Epidermal melanocyte (primary cell): Measurements from ENCODE around the gene ATXN1.
"Not testable (repeated sequence)": the region's sequence is repeated elsewhere in the genome, so short reads cannot be mapped to it uniquely, and the experiment has no call there.

Source experiments
- DNase-seq: peaks from one replicate; pipeline ENCODE4 v3.0.0; 2011; ENCODE audit warnings: low spot score; ENCODE audit not compliant: insufficient read length

The ATXN1 gene

DNA sequence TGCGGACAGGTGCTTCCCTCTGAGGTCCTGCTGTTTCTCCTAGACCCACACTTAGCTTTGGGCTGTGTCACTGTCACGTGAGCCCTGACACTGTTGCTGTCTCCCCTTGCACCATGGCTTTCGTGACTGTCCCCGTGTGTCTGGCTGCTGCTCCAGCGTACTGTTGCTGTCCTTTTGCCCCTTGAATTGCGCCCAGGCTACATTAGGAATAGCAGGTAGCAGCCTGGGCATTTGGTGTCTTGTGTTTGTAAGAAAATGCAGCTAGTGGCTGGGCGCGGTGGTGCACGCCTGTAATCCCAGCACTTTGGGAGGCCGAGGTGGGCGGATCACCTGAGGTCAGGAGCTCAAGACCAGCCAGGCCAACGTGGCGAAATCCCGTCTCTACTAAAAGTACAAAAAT is 476.8 kb downstream of the ATXN1 start:
- no peak for DNase-seq

GRCh38 chr6:16282370-16282769 is 478.9 kb downstream of the ATXN1 start:
- no peak for DNase-seq

GRCh38 chr6:16279243-16279642 is 482.0 kb downstream of the ATXN1 start:
- no peak for DNase-seq

DNA sequence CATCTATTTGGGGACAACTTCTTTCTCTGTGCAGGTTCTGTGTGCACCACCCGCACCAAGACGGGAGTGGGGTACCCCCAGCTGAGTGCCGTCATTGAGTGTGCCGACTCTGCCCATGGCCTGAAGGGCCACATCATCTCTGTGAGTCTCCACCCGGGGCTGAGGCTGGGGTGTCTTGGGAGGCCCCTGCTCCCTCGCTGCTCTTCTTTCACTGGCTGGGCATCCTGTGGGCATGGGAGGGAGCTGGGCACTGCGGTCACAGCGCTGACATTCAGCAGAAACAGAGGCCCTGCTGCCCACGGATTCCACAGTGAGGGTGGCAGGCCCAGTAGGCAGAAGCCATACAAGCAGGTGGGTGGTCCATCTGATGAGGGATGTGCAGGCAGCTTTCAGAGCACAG is 482.5 kb downstream of the ATXN1 start:
- no peak for DNase-seq

DNA sequence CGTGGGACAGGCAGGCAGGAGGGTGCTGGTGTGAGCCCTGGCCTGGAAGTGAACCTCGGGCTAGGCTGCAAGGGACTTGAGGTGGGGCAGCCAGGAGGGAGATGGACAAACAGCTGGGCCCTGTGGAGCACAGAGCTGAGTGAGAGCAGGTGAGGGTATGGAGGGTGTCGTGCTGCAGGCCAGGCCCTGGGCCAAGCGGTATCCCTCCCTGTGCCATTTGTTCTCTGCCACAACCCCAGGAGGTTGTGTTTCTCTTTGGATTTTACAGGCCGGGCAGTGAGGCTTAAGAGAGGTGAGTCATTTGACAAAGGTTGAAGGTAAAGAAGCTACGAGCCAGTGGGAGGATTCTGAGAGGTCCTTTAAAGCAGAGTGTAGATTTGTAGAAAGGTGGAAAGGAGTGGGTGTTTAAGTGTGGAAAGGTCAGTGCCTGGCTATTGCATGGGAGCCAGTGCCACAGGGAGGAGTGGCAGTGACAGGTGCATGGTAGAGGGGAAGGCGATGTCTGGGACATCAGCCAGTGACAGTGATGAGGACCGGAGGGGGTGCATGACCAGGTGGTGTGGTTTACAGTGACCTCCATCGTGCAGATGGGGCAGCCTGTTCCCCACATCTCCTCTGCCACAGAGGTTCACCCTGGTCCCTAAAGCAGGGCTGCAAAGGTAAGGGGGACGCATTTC is 483.1 kb downstream of the ATXN1 start:
- no peak for DNase-seq

- peak; percentile 49 for DNase-seq
Observed at GRCh38 chr6:16277101-16277981, 483.9 kb downstream of the ATXN1 start.

GRCh38 chr6:16274885-16275589 is 486.2 kb downstream of the ATXN1 start:
- DNase-seq = no peak

GRCh38 chr6:16274483-16274882 is 486.8 kb downstream of the ATXN1 start:
- no peak for DNase-seq

DNA sequence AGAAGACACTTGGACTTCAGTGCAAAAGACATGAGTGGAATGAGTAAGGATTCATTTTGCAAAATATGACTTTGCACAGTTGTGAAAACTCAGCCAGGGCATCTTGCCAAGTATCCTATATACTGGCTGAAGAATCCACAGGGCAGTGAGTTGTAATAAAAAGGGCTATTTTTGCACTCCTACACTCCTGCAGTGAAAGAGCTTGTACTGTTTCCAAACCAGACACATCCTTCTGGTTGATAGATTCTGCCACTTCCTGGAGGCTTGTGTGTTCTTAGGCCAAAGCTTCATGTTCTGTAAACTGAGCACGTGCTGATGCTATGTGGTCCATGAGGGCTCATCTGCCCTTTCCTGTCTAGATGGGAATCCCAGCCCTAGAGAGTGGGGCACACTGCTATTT is 488.0 kb downstream of the ATXN1 start:
- no peak for DNase-seq

GRCh38 chr6:16272201-16272600 is 489.1 kb downstream of the ATXN1 start:
- no peak for DNase-seq

DNA sequence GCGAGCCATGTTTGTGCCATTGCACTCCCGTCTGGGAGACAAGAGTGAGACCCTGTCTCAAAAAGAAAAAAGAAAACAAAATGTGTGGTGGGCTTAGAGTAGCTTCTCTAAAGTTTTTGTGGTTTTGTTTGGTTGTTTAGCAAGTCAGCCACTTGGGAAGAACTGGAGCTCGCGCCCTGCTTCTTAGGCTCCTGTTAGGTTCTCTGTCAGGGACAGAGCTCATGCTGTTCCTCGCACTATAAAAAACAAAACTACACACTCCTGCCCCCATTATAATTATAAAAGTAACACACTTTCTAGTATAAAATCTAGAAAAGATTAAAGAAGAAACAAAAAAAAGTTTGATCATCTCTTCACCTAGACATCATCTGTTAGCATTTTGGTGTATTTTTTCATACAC is 489.8 kb downstream of the ATXN1 start:
- no peak for DNase-seq

DNA sequence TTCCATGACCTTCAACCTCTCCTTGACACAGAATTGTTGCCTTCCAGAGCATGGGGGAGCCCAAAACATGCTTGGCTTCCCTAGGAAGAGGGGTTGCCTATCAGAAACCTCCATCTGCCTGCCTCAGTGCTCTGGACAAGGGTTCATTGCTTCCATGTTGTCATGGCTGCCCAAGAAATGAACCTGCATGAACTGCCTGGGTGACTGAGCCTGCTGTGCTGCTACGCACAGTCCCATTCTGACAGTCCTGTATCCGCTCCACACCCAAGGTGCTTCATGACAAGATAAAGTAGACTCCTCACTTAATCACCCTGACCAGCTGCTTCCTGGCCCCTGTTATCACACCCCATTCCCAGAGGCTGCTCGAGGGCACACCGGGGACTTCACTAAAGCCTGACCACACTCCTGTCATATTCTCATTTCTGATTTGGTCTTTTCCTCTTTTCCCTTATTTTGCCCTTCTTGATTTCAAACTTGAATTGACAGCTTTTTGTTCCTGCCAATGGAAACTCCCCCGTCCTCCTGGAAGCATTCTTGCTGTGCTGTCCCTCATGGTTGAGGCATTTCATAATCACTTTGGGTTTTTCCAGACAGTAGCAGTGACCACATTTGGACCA is 491.0 kb downstream of the ATXN1 start:
- no peak for DNase-seq

- not testable (repeated sequence) for DNase-seq
Observed at GRCh38 chr6:16269442-16270070, 491.7 kb downstream of the ATXN1 start.

GRCh38 chr6:16267428-16268263 is 493.6 kb downstream of the ATXN1 start:
- DNase-seq = no peak

- no peak for DNase-seq
Observed at GRCh38 chr6:16265351-16266341, 495.6 kb downstream of the ATXN1 start.

DNA sequence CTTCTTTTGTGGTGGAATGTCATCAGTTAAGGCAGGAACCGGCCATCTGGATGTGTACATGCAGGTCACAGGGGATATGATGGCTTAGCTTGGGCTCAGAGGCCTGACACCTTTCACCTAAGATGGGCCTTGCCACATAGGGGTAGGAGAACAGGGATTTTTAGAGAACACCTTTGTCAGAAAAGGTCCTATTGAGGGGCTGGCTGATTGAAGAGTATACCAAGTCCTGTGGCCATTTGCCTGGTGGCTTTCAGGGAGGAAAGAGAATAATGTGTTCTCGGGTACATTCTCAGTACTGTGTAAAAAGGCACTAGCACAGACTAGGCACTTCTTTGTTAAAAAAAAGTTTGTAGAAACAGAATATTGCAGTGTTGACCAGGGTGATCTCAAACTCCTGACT is 496.5 kb downstream of the ATXN1 start:
- DNase-seq = no peak

DNA sequence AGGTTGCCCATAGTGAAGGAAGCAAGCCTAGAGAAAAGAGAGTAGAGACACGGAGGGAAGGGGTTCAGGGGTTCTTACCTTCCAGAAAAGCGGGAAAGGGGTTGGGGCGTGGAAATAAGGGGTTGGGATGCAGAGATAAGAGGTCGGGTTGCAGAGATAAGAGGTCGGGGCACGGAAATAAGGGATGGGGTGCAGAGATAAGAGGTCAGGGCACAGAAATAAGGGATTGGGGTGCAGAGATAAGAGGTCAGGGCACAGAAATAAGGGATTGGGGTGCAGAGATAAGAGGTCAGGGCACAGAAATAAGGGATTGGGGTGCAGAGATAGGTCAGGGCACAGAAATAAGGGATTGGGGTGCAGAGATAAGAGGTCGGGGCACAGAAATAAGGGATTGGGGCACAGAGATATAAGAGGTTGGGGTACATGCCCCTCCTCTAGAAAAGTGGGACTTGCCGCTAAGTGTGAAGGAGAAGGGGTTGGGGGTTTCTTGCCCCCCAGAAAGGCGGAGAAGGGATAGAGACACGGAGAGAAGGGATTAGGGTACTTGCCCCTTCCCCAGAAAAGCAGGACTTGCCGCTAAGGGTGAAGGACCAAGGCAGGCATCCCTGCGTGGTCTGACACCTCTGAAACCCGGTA is 497.7 kb downstream of the ATXN1 start:
- DNase-seq = not testable (repeated sequence)

DNA sequence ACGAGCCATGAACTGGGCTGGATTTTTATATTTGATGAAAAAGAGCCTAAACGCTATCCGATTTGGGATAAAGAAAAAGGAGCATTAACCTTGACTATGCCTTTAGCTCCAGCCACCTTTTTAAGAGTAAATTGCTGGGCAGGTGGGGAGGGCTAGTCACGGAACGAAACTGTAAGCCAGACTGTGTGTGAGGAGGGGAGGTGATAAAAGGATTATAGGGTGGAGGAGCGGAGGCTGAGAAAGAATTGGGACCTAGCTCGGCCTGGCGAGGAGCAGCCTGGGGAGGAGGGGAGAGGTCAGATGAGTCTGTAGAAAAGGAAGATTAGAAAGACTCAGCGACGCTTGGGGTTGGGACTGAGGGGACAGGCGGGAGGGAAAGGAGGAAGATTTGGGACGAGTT is 498.5 kb downstream of the ATXN1 start:
- not testable (repeated sequence) for DNase-seq

GRCh38 chr6:16260602-16261001 is 500.7 kb downstream of the ATXN1 start:
- not testable (repeated sequence) for DNase-seq
